ENCODE results near the gene ACACB. TPM values are rescaled to one million over a fixed set of nuclear protein-coding genes. Genes with fewer than 3 reads are reported as not detected.

The ACACB gene
- total and polyA plus RNA-seq, 12 donors: 12.8 to 241 (median 107) TPM

DNA sequence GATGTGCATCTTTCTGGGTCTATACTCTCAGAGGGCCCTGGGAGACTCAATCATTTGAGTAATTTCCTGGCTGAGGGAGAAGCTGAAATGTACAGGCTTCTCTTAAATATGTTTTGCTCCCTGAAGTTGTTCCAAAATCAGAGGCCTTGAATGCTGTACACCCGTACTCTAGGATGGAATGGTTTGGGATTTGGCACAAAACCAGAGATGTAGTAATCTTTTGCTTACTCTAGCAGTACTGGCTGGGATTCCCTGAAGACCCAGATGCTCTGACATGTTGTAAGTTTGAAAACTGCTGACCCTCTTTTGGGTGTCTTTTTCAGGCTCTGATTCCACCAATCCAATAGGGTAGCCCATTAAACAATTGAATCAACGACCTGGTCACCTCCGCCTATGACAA lies 10.4 kb downstream of the ACACB start:
- H3K4me1 ChIP-seq: peaks cover 0 to 74% (median 31%) of the 10 kb centered on the region in 9 donors
- DNase-seq: no peak
- H3K27me3 ChIP-seq: no peaks in the 10 kb centered on the region
- intact Hi-C loops (cut with DNase I): no loop called here
- no peak for TF ChIP-seq CTCF (IDR thresholded peaks at IDR 0.05)
- no peak overlapping the region for H3K4me3 ChIP-seq
- no peaks in the 10 kb centered on the region for H3K9me3 ChIP-seq
- H3K36me3 ChIP-seq: peaks cover 0 to 37% (median 0%) of the 10 kb centered on the region in 9 donors
- H3K27ac ChIP-seq: peak overlapping the region in 5 of 10 donors; percentile 8 to 72 (median 14)
- ATAC-seq: peak in 1 of 8 donors; percentile 28
- WGBS, 2 donors: 69 to 74% methylated on average over 3 of the region's 3 CpGs

- no peaks in the 10 kb centered on the region for H3K9me3 ChIP-seq
- H3K36me3 ChIP-seq: peaks cover 0 to 34% (median 0%) of the 10 kb centered on the region in 9 donors
- H3K27me3 ChIP-seq: no peaks in the 10 kb centered on the region
- 83 to 84% methylated on average over 13 of the region's 13 CpGs for WGBS, 2 donors
- TF ChIP-seq CTCF (IDR thresholded peaks at IDR 0.05): no peak
- H3K4me3 ChIP-seq: no peak overlapping the region
- DNase-seq (no peak), ATAC-seq (no peak)
- intact Hi-C loops (cut with DNase I): no loop called here
- H3K4me1 ChIP-seq: peaks cover 0 to 71% (median 31%) of the 10 kb centered on the region in 9 donors
- peak overlapping the region in 1 of 10 donors; percentile 10 for H3K27ac ChIP-seq
These were observed 11.3 kb downstream of the ACACB start for GRCh38 chr12:109127533-109128242.

- Histone ChIP-seq H3K4me3 (peak overlapping the region in 2 of 10 donors; percentile 9 to 41), H3K9me3 (no peaks in the 10 kb centered on the region), H3K4me1 (peaks cover 0 to 79% (median 38%) of the 10 kb centered on the region in 9 donors), H3K27ac (peak overlapping the region; percentile 57 to 90 (median 82)), H3K36me3 (peaks cover 0 to 30% (median 0%) of the 10 kb centered on the region in 9 donors), H3K27me3 (no peaks in the 10 kb centered on the region)
- ATAC-seq (peak in 6 of 8 donors; percentile 10 to 53 (median 32)), DNase-seq (no peak)
- WGBS, 2 donors: 51 to 60% methylated on average over 15 of the region's 15 CpGs
- no peak for TF ChIP-seq CTCF (IDR thresholded peaks at IDR 0.05)
- intact Hi-C loops (cut with DNase I): loop anchor here in 1 of 10 donors (2.0 kb wide), 1 partner anchor 14 kb away; the partner anchor contains the start of gene ACACB
These were observed 14.1 kb downstream of the ACACB start for GRCh38 chr12:109130297-109131153.

Measured in heart right ventricle (tissue), 16 donors.